Measurements from ENCODE around the gene CRYGN.

CRYGN gene

DNA sequence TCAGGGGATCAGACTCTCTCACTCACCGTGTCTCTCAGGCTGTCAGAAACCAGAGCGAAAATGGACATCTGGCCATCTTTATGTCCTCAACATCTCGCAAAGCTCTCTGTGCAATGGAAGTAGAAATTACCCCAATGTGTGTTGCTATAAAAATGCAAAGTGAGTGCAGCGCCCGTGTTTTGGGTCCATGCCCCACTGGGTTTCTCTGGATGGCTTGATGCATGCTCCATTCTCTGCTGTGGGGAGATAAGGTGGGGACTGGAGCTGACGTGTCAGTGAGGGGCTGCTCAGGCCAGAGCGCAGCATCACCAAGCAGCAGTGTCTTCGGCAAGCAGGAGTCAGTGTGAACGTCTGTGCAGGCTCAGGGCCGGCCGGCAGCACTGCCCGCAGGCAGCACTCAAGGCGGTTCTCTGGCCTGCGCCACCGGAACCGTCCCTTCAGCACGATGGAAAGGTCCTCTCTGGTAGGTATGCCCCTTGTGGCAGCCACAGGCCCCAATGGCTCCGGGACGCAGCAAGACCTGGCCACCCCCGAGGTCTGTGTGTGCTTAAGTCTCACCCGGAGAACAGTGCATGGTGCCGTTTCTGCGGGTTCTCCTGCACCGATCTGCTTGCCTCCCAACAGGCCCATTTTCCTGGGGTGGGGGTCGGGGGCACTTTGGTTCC is 60.3 kb downstream of the CRYGN start:
- DNase-seq (ENCODE audit: low read depth) = no peak

DNA sequence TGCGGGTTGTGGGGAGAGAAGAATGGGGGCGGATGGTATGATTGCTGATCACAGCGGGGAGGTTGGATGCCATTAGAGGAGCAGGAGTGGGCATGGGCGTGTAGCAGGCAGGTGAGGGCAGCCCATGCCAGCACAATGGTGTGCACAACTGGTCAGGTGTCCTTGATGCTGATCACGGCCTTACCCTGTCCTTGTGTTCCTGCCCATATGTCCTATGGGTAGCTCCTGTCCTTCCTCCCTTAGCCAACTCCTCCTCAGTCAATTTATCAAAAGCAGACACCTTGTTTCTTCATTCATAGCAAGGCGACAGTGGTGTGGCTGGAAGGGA is 60.8 kb downstream of the CRYGN start:
- no peak for DNase-seq (ENCODE audit: low read depth)

Measured in amniotic epithelial cell (primary cell).